Measurements from ENCODE around the gene TTC28.

- TF ChIP-seq EP300 (IDR thresholded peaks at IDR 0.05) (no peak), CTCF (IDR thresholded peaks at IDR 0.05) (no peak)
Measured at GRCh38 chr22:28064920-28065319, 614.7 kb downstream of the TTC28 start.

Data from sigmoid colon (tissue), 4 donors.